Activated T-helper 1 cell treated with anti-CD3 and anti-CD28 coated beads, Interleukin-2, amount 50 U/mL, for 16 hours (primary cell): ENCODE data around the gene SERPIND1.
"Not testable (repeated sequence)": the region's sequence is repeated elsewhere in the genome, so short reads cannot be mapped to it uniquely, and the experiment has no call there.

Source experiments
- DNase-seq, 2 donors: peaks; one replicate each; pipeline ENCODE4 v3.0.0-alpha.2; 2020; ENCODE audit warnings: low read depth in 1 of 2, low spot score in 1 of 2

The SERPIND1 gene, protein sequence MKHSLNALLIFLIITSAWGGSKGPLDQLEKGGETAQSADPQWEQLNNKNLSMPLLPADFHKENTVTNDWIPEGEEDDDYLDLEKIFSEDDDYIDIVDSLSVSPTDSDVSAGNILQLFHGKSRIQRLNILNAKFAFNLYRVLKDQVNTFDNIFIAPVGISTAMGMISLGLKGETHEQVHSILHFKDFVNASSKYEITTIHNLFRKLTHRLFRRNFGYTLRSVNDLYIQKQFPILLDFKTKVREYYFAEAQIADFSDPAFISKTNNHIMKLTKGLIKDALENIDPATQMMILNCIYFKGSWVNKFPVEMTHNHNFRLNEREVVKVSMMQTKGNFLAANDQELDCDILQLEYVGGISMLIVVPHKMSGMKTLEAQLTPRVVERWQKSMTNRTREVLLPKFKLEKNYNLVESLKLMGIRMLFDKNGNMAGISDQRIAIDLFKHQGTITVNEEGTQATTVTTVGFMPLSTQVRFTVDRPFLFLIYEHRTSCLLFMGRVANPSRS

GRCh38 chr22:20773793-20774212 lies at the start of gene SERPIND1:
TSS of gene SERPIND1 (plus strand) at chr22:20774113. CDS start at chr22:20779313, 5,200 bp downstream.
- DNase-seq: no peak

DNA sequence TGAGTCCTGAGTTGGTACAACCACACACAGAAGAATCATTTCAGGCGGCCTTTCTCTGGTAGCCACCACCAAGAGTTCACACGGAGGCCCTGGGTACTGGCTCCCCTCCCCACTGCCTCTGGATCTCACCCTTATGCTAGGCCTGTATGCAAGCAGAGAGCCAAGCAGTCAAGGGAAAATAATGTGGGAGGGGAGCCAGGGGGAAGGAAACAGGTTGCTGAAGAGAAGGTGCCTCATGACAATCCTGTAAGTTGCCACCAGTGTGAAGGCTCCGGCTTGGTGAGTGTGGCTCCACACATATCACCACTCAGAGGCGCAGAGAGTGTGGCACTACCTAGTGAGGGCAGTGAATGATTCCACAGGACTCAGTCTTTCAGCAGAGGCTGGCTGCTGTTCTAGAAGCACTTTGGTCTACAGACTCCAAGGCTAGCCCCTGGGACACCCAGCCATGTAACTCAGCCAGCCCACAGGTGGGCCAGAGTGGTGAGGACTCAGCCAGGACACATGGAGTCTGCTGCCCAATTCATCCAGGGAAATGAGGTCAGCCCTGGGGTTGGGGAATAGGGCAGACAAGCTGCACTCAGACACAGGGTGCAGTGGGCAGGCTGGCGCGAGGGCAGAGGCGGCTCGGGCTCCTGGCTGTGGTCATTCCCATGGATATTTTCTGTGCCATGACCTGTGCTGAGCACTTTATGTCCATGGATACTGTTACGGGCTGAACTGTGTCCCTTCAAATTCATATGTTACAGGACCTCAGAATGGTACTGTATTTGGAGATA lies 49.0 kb upstream of the SERPIND1 start:
- no peak for DNase-seq

DNA sequence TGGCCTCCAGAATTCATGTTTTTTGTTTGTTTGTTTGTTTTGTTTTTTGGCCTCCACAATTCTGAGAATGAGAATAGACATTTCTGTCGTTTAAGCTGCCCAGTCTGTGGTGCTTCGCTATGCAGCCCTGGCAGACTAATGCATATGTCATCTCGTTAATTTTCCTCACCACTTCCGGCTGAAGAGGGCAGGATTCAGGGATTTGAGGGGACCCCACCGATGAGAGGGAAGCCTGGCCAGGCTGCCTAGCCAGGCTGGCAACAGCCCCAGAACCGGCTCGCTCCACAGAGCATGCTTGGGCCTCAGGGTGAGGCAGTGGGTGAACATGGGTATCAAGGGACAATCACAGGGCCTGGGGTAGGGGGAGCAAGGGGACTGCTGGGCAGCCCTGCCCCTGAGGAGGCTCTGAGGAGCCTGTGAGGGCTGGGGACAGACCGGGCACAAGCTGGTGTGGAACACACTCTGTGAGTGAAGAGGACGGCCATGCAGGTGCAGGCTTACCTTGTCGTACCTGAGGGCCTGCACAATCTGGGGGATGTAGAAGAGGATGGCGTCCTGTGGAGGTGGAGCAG lies 47.8 kb upstream of the SERPIND1 start:
- DNase-seq: no peak

GRCh38 chr22:20727118-20728015 lies 46.5 kb upstream of the SERPIND1 start:
- no peak for DNase-seq

GRCh38 chr22:20728523-20729190 lies 45.3 kb upstream of the SERPIND1 start:
- DNase-seq: no peak

GRCh38 chr22:20729194-20729593 lies 44.7 kb upstream of the SERPIND1 start:
- DNase-seq: no peak

DNA sequence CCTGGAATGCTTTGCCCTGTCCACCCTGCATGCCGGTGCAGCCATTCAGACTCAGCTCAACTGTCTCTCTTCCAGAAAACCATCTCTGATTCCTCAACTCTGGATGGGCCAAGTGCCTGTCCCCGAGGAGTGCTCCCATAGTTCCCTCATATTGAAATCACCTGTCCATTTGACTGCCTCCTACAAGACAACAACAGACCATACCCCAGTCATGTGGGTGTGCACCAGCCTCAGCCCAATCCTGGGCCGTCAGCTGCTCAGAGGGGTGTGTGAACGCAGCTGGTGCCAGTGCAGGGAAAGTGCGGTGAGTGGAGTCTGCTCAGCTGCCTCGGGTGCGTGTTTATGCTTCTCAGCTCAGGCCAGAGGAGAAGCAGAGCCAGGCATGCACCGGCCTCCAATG lies 41.5 kb upstream of the SERPIND1 start:
- not testable (repeated sequence) for DNase-seq

GRCh38 chr22:20735356-20736162 lies 38.4 kb upstream of the SERPIND1 start:
- not testable (repeated sequence) for DNase-seq

- DNase-seq: not testable (repeated sequence)
Observed at GRCh38 chr22:20736891-20737290, 37.0 kb upstream of the SERPIND1 start.

DNA sequence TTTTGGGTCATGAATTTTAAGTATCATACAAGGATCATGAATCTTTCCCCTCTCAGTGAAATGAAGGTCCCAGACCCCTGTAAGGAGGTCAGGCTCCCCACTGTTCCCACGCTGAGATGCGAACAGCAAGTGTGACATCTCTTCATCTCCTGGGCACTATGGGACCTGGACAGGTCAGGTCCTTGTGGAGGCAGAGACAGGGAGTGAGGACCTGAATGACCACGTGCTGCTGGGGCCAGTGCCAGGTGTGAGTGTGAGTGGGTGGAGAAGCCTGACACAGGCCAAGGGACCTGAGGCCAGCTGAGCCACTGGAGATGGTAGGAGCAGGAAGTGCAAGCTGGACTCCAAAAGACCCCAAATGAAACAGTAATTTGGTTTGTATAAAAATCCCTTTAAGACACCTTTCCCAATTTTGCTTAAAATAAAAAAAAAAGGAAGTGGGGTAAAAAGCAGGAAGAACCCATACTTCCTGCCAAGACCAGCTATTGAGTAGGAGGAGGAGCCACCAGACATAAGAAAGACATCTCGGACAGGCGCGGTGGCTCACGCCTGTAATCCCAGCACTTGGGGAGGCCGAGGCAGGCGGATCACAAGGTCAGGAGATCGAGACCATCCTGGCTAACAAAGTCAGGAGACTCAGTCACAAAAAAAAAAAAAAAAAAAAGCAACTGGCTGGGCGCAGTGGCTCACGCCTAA lies 35.4 kb upstream of the SERPIND1 start:
- no peak for DNase-seq

- DNase-seq: no peak
Observed at GRCh38 chr22:20740222-20740951, 33.5 kb upstream of the SERPIND1 start.

DNA sequence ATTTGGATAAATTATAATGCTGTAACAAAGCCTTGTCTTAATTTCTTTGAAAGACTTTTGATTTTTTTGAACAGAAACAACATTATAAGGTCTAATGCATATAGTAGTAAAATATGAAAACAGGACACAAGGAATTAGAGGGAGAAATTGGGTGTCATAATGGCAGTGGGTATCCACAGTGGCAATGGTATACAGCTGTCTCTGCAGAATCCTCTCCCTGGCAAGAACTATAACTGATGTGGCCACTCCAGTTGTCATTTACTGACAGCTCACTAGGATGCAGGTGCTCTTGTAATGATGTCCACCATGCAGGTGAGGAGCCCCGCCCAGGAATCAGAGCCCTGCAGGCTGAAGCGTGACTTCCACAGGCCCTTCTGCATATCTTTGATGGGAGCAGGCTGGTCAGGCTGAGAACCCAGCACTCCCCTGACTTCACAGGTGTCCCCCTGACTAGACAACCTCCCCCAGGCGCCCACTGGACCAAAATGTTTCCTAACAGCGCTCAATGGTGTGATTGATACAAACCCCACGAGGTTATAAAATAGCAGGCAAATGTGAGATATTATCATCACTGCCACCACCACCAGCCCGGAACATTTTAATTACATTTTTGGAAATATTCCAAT lies 32.8 kb upstream of the SERPIND1 start:
- no peak for DNase-seq

GRCh38 chr22:20741634-20742581 lies 32.0 kb upstream of the SERPIND1 start:
- DNase-seq: no peak

DNA sequence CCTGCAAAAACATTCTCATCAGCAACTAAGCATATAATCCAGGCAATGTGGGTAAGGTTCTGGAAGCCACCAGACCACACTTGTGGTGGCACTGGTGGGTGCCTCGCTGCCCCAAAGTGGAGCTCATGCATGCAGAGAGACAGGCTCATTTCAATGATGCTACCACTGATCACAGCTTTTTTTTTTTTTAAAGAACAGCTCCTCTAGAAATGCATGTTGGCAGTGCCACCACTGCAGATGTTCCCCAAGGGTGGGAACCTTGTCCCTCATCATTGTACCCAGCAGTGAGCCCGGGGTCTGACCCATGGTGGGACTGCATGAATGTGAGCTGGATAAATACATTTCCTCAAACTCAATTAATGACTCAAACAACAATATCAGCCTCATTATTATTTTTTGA lies 31.1 kb upstream of the SERPIND1 start:
- DNase-seq: no peak

GRCh38 chr22:20744456-20744855 lies 29.5 kb upstream of the SERPIND1 start:
- no peak for DNase-seq

DNA sequence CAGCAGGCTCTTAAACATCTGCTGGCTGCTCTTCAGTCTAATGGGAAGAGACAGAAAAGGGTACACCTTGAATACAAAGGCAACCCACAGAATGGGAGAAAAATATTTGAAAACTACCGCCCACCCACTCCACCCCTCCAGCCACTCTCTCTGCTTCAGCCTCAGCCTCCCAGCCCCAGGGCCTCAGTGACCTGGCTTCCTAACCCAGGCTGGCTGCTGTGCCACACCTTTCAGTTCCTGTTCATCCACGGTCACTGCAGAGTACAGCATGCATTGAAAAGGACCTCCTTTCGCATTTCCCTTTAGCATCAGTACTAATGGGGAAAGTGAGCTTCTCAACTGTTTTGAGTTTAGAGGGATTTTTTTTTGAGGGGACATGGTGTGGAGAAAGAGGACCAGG lies 28.8 kb upstream of the SERPIND1 start:
- DNase-seq: no peak
